ENCODE results near the gene UQCRC1.

The UQCRC1 gene

DNA sequence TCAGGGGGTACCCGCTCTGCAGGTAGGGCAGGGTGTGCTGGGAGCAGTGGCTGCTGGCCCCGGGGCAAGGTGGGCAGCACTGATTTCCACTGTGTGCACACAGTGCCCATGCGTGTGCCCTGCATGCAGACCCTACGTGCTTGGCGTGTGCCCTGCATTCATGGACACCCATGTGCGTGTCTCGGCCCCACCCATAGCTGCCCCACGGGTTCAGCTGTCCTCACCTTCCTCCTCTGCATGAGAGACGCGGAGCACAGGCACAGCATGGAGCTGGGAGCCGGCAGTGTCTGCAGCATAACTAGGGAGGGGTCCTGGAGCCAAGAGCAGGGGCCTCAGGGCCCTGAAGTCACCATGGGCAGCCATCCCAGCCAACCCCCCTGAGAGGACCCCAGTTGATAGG is 44.3 kb downstream of the UQCRC1 start:
- no peak overlapping the region for H3K4me3 ChIP-seq (ENCODE audit: low read length)
- no peak for TF ChIP-seq ZNF274 (IDR thresholded peaks at IDR 0.05; ENCODE audit: low read depth, low read length)

DNA sequence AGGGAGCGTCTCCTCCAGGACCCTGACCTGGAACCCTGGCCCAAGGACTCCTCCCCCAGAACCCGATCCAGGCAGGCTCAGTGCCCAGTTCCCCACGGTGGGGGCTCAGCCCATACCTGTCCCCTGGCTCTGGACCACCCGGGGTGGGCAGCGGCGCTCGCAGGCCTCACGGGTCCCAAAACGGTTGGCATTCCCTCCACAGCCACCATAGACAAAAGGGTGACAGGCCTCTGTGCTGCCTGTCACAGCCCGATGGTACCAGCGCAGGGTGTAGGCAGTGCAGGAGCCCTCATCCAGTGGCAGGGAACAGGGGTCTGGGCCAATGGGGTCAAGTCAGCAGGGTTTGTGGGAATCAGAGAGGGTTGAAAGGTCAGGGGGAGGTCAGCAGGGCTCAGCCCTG is 44.8 kb downstream of the UQCRC1 start:
- TF ChIP-seq ZNF274 (IDR thresholded peaks at IDR 0.05; ENCODE audit: low read depth, low read length) = no peak
- no peak overlapping the region for H3K4me3 ChIP-seq (ENCODE audit: low read length)

DNA sequence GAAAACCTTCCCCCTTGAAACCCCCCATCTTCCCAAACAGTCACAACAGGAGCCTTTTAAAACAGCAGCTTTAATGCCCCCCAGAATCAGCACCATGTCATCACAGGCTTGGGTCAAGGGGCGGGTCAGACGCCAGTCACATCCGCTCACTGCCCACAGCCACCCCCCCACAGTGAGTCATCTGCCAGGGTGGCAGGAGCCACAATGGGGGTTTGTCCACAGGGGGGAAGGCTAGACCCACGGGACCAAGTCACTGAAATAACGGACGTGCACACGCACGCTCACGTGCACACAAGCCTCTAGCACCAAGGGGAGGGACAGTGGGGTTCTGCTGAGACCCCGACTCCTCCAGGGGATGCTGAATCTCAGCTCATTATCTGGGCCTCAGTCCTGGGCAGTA is 45.4 kb downstream of the UQCRC1 start:
- no peak overlapping the region for H3K4me3 ChIP-seq (ENCODE audit: low read length)
- no peak for TF ChIP-seq ZNF274 (IDR thresholded peaks at IDR 0.05; ENCODE audit: low read depth, low read length)

DNA sequence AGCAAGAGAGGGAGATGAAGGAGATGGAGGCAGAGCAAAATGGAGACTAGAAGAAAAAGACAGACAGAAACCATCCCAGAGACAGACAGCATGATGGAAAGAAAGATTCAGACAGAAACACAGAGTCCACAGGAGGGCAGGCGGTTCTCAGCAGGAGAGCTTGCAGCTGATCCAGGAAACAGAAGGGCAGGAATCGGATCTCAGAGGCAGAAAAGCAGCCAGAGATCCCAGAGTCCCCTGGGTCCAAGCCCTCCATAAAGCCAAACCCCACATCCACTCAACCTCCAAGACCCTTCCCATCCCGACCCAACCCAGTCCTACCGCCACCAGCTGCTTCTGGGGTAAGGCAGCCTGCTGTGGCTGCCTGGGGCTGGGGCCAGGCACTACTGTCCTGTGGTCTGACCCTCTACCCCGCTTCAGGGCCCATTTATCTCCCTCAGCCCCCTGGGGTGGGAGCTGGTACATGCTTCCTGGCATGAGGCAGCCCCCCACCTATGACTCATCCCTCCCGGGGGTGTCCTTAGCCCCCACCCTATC is 46.0 kb downstream of the UQCRC1 start, which contains the start of gene UCN2:
UCN2 (minus strand) TSS at position 400 of the 537 bp plus-strand sequence. CDS start 657 bp downstream, outside the sequence.
- H3K4me3 ChIP-seq (ENCODE audit: low read length) = no peak within 1 kb of the TSS
- no peak for TF ChIP-seq ZNF274 (IDR thresholded peaks at IDR 0.05; ENCODE audit: low read depth, low read length)

DNA sequence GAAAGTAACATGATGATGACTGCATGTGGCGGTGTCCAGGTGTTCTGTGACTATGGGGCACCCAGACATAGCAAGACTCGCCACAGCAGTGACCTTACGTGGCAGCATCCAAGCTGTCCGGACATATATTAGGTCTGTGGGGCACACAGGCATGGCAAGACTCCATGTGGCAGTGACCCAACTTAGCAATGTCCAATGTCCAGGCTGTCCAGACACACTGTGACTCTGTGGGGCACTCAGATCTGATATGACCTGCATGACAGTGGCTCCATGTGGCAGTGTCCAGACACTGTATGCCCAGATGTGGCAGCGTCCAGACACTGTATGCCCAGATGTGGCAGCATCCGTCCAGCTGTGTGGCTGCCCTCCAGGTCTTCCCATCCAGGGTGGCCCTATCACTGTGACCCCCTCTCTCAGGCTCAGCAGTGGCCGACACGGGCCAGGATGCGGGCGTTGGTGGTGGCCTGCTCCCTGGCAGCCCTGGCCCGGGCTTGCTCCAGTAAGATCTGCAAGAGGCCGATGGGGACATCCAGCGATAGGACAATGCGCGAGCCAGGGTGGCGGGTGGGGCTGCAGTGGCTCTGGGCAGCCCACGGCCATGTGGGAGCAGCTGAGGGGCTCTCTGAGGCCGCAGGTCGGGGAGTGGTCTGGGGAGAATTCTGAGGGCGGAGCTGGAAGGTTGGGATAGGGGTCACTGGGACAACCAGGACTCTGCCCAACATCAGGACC is 46.9 kb downstream of the UQCRC1 start:
- no peak overlapping the region for H3K4me3 ChIP-seq (ENCODE audit: low read length)
- TF ChIP-seq ZNF274 (IDR thresholded peaks at IDR 0.05; ENCODE audit: low read depth, low read length) = no peak

DNA sequence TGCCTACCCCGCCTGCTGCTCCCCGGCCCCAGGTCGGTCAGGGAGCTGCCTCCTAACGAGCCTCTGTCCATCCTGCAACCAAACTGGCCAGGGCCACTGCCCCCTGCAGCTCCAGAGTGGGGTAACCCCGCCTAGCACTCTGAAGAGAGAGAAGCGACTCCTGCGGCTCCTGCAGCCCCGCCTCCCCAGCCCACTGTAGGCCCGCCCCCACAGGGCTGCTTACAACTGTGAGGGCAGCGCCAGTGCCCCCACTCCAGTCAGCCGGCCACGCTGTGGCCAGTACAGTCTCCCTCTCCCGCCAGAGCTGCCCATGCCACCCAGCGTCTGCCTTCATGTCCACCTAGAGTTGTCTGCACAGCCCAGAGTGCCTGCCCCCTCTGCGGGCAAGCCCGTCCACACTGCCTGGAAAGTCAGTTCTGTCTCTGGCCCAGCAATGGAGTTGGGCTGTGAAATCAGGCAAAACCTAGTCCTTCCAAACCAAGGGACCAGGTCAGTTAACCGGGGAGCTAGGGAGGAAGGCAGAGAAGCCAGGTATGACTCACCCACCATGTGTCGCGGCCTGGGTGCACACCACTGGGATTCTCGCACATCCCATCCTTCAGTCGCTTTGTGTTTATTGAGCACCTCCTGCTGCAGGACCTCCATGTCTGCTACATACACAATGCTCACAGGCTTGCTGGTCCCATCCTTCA is 48.3 kb downstream of the UQCRC1 start:
- no peak for TF ChIP-seq ZNF274 (IDR thresholded peaks at IDR 0.05; ENCODE audit: low read depth, low read length)
- H3K4me3 ChIP-seq (ENCODE audit: low read length) = no peak overlapping the region

DNA sequence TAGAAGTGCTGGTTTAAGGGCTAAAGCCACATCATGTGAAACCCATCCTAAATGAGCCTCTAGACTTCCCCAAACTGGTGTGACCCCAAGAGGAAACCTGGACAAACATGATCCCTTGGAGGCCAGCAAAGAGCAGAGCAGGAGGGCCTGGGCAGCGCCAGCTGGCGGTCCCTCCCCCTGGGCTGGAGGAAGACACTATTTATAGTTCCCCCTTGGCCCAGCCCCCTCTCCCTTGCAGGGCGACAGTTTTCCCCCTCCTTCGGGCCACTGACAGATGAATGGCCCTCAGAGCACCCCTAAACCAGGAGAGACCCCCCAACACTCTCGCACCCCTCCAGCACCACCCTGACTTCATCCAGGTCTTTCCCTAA is 48.8 kb downstream of the UQCRC1 start:
- no peak overlapping the region for H3K4me3 ChIP-seq (ENCODE audit: low read length)
- TF ChIP-seq ZNF274 (IDR thresholded peaks at IDR 0.05; ENCODE audit: low read depth, low read length) = no peak

DNA sequence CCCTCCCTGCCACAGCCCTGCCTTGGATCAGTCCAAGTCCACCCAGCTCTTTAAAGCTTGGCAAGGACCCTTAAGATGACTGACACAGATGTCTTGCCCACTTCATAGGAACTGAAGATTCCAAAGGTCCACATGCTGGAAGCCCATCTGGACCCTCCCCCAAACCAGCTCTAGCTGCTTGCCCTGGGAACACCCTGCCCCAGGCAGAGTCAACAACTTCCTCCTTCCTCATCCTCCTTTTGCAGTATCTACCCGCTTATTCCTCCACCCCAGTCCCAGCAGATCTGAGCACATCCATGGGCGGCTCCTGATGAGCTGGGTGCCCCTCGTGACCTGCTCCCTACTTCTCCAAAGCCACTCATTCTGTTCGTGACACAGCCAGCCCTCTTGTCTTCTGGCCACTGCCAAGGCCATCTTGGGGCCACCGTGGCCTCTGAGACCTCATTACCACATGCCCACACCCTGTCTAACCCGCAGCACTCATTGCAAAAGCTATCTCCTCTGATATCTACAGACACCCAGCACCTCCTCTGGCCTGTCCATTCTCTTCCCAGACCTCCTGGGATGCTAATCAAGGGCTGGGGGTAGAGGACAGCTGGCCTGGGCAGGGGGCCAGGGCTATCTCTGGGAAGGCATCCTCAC is 50.8 kb downstream of the UQCRC1 start:
- no peak overlapping the region for H3K4me3 ChIP-seq (ENCODE audit: low read length)
- TF ChIP-seq ZNF274 (IDR thresholded peaks at IDR 0.05; ENCODE audit: low read depth, low read length) = no peak

DNA sequence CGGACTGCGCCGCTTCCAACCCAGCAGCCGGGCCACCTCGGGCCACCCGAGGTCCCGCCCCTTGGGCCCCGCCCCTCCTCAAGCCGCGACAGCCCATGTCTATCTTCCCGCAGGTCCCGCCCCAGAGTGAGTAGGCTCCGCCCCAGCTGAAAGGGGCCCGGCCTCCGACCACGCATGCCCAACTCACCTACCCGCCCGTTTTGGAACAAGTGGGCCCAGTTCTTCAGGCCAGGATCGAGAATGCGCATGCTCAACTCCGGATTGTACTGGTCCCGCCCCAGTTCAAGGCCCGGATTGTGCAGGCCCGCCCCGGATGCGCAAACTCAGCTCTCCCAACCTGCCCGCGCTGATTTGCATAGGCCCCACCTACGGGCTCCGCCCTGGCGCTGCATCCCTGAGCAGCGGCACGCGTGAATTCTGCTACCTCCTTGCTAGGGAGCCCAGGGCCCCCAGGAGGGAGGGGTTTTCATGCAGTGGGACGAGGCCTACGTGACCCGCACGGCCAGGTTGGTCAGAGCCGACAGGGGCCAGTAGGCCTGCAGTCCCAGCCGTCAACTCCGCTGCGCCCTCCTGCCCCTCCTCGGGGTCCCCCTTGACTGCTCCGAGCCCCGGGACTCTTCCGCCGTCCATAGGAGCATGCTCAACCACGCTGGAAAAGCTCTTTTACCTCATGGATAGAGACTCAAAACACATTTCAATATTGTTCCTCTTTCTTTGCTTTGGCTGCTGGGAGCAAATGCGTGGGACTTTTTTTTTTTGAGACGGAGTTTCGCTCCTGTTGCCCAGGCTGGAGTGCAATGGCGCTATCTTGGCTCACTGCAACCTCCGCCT is 52.4 kb downstream of the UQCRC1 start, which contains the start of gene PFKFB4:
PFKFB4 (minus strand) TSS at position 8 of the 831 bp plus-strand sequence. CDS start 26 bp downstream, outside the sequence.
- no peak for TF ChIP-seq ZNF274 (IDR thresholded peaks at IDR 0.05; ENCODE audit: low read depth, low read length)
- peak within 1 kb of the TSS; percentile 61; the same call in 1 of the 2 replicates for H3K4me3 ChIP-seq (ENCODE audit: low read length)

DNA sequence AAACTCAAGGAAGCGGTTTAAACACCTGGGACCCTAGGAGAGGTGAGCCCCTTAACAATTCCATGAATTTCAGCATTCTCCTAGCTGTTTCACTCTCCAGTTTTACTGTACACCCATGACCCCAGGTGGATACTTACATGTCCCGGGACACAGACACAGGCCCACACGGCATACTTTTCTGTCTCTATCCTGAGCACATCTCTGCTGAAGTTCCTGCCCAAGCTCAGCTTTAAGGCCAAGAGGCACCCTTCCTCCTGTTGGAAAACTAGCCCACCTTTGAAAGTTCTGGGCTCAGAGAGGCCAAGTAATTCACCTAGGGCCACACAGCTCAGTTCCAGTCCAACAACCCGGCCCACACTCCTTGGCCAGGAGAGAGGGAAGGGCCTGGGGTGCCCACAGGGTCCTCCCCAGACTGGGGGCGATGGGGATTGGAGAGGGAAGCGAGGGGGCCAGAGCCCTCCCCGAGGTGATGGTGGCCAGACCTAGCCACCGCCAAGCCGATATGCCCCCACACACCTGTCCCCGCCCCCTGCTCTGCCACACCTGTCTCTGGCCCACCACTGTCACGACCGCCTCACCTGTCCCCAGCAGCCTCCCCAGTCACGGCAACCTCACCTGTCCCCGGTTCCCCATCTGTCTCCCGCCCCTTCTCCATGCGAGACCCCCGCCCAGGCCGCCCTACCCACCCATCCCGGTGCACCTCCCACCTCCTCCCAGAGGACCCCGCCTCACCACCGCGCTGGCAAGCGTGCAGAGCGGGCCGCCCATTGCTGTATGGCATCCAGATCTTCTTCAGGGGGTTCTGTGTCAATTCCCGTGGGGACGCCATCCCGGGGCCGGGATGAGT is 53.3 kb downstream of the UQCRC1 start:
- H3K4me3 ChIP-seq (ENCODE audit: low read length) = peak overlapping the region; percentile 61; the same call in 1 of the 2 replicates
- TF ChIP-seq ZNF274 (IDR thresholded peaks at IDR 0.05; ENCODE audit: low read depth, low read length) = no peak

DNA sequence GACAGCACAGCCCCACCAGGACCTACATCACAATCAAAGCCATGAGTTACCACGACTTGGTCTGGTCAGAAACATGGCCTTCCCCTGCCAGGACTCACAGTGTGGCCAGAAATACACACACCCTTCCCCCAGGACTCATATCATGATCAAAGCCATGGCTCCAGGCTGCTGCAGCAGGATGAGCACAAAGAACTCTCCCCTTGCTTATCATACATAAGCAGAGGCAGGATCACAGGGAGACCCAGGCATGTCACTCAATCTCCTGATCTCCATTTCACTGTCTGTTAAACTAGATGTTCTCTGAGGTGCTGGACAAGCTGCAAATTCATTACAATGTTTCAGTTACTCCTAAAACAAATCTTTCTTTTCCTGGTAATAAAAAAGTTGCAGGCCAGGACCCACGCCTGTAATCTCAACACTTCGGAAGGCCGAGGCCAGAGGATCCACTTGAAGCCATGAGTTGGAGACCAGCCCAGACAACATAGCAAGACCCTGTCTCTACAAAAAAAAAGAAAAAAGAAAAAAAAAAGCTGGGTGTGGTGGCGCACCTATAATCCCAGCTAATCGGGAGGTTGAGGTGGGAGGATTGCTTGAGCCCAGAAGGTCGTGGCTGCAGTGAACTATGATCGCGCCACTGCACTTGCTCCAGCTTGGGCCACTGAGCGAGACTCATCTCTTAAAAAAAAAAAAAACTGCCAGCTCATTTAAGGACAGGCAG is 54.1 kb downstream of the UQCRC1 start:
- no peak for TF ChIP-seq ZNF274 (IDR thresholded peaks at IDR 0.05; ENCODE audit: low read depth, low read length)
- no peak overlapping the region for H3K4me3 ChIP-seq (ENCODE audit: low read length)
